GM19438 (cell line): Measurements from ENCODE around the gene FGF14.

Experiments
- ATAC-seq: cut with Tn5 transposase; IDR thresholded peaks from one replicate; pipeline ENCODE4 v1.9.1; 2021; ENCODE audit warnings: low read depth; ENCODE audit not compliant: unreplicated experiment

The FGF14 gene

GRCh38 chr13:101707659-101708058, 694.2 kb downstream of the FGF14 start:
- no peak for ATAC-seq

GRCh38 chr13:101706651-101707050, 695.2 kb downstream of the FGF14 start:
- ATAC-seq = peak; percentile 55

GRCh38 chr13:101703838-101704237, 698.0 kb downstream of the FGF14 start:
- ATAC-seq = no peak

DNA sequence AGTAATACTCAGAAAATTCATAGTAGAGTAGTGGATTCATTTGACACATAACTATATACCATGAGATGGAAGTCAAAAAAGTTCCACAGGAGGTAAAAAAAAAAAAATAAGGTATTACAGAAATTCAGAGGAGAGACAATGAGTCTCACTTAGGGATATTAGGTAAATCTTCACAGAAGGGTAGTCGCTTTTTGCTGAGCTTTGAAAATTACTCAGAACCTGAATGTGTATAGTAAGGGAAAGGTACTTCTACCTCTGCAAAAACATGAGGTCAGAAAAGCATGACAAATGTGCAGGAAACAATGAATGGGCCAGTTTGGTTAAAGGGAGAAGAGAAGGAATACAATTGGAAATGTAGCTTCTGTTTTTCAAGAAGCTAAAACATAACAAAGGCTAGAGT, 698.8 kb downstream of the FGF14 start:
- ATAC-seq = no peak

- no peak for ATAC-seq
These were observed 701.2 kb downstream of the FGF14 start for GRCh38 chr13:101700598-101700997.

- no peak for ATAC-seq
These were observed 703.4 kb downstream of the FGF14 start for GRCh38 chr13:101698400-101698799.

DNA sequence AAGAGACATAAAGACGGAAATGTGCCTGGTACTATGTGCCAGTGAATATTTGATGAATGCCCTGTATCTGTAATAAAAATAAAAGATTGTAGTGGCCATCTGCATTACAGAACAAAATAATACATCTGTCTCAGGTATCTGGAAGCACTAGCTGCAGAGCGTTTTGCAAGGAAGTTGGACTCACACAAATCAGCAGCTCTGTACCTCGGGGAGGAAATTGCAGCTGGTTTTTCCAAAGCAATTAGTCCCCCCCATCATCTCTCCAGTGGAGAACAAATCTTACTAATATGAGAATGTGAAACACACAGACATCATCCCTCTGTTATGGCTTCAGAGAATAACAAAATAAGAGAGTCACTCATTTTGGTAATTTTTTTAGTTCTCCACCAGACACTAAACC, 704.1 kb downstream of the FGF14 start:
- ATAC-seq = no peak

DNA sequence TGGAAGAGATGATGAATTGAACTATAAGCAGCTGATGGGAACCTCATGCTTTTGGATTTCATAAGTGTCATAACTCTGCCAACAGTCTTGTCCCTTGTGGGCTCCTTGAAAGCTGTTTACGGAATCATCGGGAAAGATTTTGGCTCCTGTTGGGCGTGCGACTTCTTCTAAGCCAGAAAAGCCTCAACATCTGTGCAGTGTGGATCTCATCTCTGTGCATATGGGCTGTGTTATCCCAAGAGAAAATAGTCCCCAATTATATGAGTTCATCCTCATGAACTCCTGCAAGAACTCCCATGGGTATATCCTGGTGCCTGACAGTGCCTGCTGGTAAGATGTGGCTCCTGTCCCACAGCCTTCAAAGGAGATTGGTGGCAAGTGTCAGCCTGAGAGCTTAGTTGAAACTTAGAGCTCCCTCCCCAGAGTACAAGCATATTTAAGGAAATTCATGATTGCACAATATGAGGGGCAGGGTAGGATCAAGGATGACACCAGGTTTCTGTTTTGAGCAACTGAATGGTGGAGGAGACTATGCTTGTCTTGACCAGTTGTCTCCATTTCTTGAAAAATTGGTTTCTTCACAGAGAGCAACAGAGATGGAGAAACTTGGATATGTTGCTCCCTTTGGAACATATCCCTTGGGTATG, 705.9 kb downstream of the FGF14 start:
- no peak for ATAC-seq

GRCh38 chr13:101691341-101691860, 710.4 kb downstream of the FGF14 start:
- ATAC-seq = no peak

DNA sequence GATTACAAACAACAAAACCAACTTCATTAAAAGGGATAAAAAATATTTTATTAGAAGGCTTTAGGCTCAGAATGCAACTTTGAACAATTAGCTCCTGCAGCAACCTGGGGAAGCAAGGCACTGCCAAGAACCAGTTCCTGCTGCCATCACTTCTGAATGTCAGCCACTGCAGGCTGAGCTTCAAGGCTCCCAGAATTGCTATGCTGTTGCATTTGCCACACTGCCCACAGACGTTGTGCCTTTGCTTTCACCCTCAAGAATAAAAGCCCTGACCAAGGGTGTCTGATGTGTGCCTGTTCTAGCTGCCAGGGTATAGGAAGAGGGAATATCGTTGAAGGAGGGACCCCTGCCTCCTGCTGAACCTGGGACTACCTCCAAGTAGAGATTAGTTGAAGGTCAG, 711.0 kb downstream of the FGF14 start:
- no peak for ATAC-seq

- ATAC-seq = no peak
These were observed 715.8 kb downstream of the FGF14 start for GRCh38 chr13:101686003-101686402.

- no peak for ATAC-seq
These were observed 720.0 kb downstream of the FGF14 start for GRCh38 chr13:101681834-101682233.

- no peak for ATAC-seq
These were observed 728.3 kb downstream of the FGF14 start for GRCh38 chr13:101673360-101674105.

- no peak for ATAC-seq
These were observed 740.0 kb downstream of the FGF14 start for GRCh38 chr13:101661839-101662238.
